ENCODE data around the gene C5orf58.

DNA sequence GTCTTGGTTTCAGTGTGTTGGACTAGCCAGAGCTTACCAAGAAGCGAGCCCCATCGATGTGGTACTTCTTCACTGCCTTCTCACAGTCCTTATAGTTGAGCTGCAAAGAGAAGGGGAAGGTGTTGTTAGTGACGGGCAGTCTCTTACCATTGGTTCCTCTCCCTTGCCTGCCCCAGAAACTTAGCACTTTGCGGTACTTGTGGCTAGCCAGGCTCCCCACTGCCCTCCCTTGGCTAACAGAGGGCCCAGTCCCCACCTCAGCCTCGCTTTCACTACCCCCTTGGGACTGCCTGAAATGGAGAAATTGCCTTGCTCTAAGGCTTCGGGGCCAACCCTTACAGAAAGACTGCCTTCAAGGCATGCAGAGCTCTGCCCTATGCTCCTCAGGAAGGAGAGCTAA, 60.5 kb downstream of the C5orf58 start:
- TF ChIP-seq, protein P1, sequence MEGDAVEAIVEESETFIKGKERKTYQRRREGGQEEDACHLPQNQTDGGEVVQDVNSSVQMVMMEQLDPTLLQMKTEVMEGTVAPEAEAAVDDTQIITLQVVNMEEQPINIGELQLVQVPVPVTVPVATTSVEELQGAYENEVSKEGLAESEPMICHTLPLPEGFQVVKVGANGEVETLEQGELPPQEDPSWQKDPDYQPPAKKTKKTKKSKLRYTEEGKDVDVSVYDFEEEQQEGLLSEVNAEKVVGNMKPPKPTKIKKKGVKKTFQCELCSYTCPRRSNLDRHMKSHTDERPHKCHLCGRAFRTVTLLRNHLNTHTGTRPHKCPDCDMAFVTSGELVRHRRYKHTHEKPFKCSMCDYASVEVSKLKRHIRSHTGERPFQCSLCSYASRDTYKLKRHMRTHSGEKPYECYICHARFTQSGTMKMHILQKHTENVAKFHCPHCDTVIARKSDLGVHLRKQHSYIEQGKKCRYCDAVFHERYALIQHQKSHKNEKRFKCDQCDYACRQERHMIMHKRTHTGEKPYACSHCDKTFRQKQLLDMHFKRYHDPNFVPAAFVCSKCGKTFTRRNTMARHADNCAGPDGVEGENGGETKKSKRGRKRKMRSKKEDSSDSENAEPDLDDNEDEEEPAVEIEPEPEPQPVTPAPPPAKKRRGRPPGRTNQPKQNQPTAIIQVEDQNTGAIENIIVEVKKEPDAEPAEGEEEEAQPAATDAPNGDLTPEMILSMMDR (IDR thresholded peaks at IDR 0.05) = no peak
- TF ChIP-seq EZH2 (IDR thresholded peaks at IDR 0.05; ENCODE audit: borderline replicate concordance, insufficient read depth, low read depth, low read length, poor library complexity, severe bottlenecking) = no peak

Data from B cell (primary cell).